ENCODE measurements around the gene CRYZL1. TPM values are rescaled to one million over a fixed set of nuclear protein-coding genes. Genes with fewer than 3 reads are reported as not detected.

Gene CRYZL1
- total RNA-seq, 1 donor from 2014 or later: 36.5 TPM

Other genes with a start within 250 kb of the CRYZL1 start
- 14.5 and 16.2 TPM in 2 replicates for gene IFNGR2, start 238.3 kb downstream of the CRYZL1 start, total RNA-seq
- 16.5 and 18.7 TPM in 2 replicates for gene TMEM50B, start 161.8 kb downstream of the CRYZL1 start, total RNA-seq
- gene DNAJC28, start 150.0 kb downstream of the CRYZL1 start, total RNA-seq: 0.16 and 0.37 TPM in 2 replicates
- gene GART, start 99.6 kb downstream of the CRYZL1 start, total RNA-seq: 197 and 199 TPM in 2 replicates
- gene SON, start 98.7 kb downstream of the CRYZL1 start, total RNA-seq: 345 and 376 TPM in 2 replicates
- gene DONSON, start 53.1 kb downstream of the CRYZL1 start, total RNA-seq: 40.3 and 41.7 TPM in 2 replicates
- gene ITSN1, start 760 bp upstream of the CRYZL1 start, total RNA-seq: 5.9 and 7.9 TPM in 2 replicates

Measured in activated T-helper 2 cell treated with anti-CD3 and anti-CD28 coated beads, Interferon-gamma antibody, Interleukin-2, Interleukin-4, amounts not matched to agents 10 μg/mL and 5 μg/mL and 100 μg/mL, durations not matched to agents 14 hours and 24 hours and 36 hours (primary cell).